ENCODE data around the gene SH2D3A. TPM values are rescaled to one million over a fixed set of nuclear protein-coding genes. Genes with fewer than 3 reads are reported as not detected.

The SH2D3A gene
- total RNA-seq, 1 experiment from 2014 or later = 0.95 TPM

GRCh38 chr19:6721773-6722172 is 45.5 kb downstream of the SH2D3A start:
- H3K27me3 ChIP-seq (replicated peaks; ENCODE audit: insufficient read depth, low read depth, low read length, poor library complexity) = no peaks in the 10 kb centered on the region
- intact Hi-C loops (cut with micrococcal nuclease; ENCODE audit: unreplicated experiment) = no loop called here
- H3K4me3 ChIP-seq (ENCODE audit: low read depth, low read length, poor library complexity, severe bottlenecking) = no peak overlapping the region
- H3K4me1 ChIP-seq (ENCODE audit: insufficient read depth, low read length, poor library complexity, severe bottlenecking) = peaks cover 4% of the 10 kb centered on the region
- no peak for TF ChIP-seq EZH2 (IDR thresholded peaks at IDR 0.05; ENCODE audit: borderline replicate concordance, low read depth, low read length, poor library complexity, severe bottlenecking)
- TF ChIP-seq CTCF (conservative IDR thresholded peaks at IDR 0.05; ENCODE audit: low read depth, low read length) = no peak
- DNase-seq (ENCODE audit: low spot score) = no peak
- BruUV-seq (replicated peaks) = no TSS peak
- no peaks in the 10 kb centered on the region for H3K36me3 ChIP-seq (ENCODE audit: insufficient read depth, low read length, poor library complexity, severe bottlenecking)
- no peak overlapping the region for H3K27ac ChIP-seq (ENCODE audit: low read depth, low read length, poor library complexity, severe bottlenecking)
- ChIA-PET CTCF (no interaction called here), POLR2A (ENCODE audit: low non-redundant PET) (no interaction called here)
- no peaks in the 10 kb centered on the region for H3K9me3 ChIP-seq (ENCODE audit: low read depth, low read length, poor library complexity, severe bottlenecking)

GRCh38 chr19:6721138-6721474 is 46.1 kb downstream of the SH2D3A start:
- H3K4me1 ChIP-seq (ENCODE audit: insufficient read depth, low read length, poor library complexity, severe bottlenecking) = peaks cover 4% of the 10 kb centered on the region
- CTCF ChIA-PET = no interaction called here
- intact Hi-C loops (cut with micrococcal nuclease; ENCODE audit: unreplicated experiment) = no loop called here
- TF ChIP-seq CTCF (conservative IDR thresholded peaks at IDR 0.05; ENCODE audit: low read depth, low read length) (no peak), EZH2 (IDR thresholded peaks at IDR 0.05; ENCODE audit: borderline replicate concordance, low read depth, low read length, poor library complexity, severe bottlenecking) (no peak)
- BruUV-seq (replicated peaks) = no TSS peak
- H3K4me3 ChIP-seq (ENCODE audit: low read depth, low read length, poor library complexity, severe bottlenecking) = no peak overlapping the region
- POLR2A ChIA-PET (ENCODE audit: low non-redundant PET) = no interaction called here
- H3K27ac ChIP-seq (ENCODE audit: low read depth, low read length, poor library complexity, severe bottlenecking) = no peak overlapping the region
- DNase-seq (ENCODE audit: low spot score) = no peak
- H3K36me3 ChIP-seq (ENCODE audit: insufficient read depth, low read length, poor library complexity, severe bottlenecking) = no peaks in the 10 kb centered on the region
- H3K27me3 ChIP-seq (replicated peaks; ENCODE audit: insufficient read depth, low read depth, low read length, poor library complexity) = no peaks in the 10 kb centered on the region
- H3K9me3 ChIP-seq (ENCODE audit: low read depth, low read length, poor library complexity, severe bottlenecking) = no peaks in the 10 kb centered on the region

- no peak for DNase-seq (ENCODE audit: low spot score)
- Histone ChIP-seq H3K27me3 (replicated peaks; ENCODE audit: insufficient read depth, low read depth, low read length, poor library complexity) (no peaks in the 10 kb centered on the region), H3K9me3 (ENCODE audit: low read depth, low read length, poor library complexity, severe bottlenecking) (no peaks in the 10 kb centered on the region), H3K27ac (ENCODE audit: low read depth, low read length, poor library complexity, severe bottlenecking) (no peak within 1 kb of the TSS), H3K4me3 (ENCODE audit: low read depth, low read length, poor library complexity, severe bottlenecking) (no peak within 1 kb of the TSS), H3K36me3 (ENCODE audit: insufficient read depth, low read length, poor library complexity, severe bottlenecking) (no peaks in the 10 kb centered on the region), H3K4me1 (ENCODE audit: insufficient read depth, low read length, poor library complexity, severe bottlenecking) (peaks cover 4% of the 10 kb centered on the region)
- ChIA-PET CTCF (no interaction called here), POLR2A (ENCODE audit: low non-redundant PET) (no interaction called here)
- intact Hi-C loops (cut with micrococcal nuclease; ENCODE audit: unreplicated experiment) = no loop called here
- TF ChIP-seq EZH2 (IDR thresholded peaks at IDR 0.05; ENCODE audit: borderline replicate concordance, low read depth, low read length, poor library complexity, severe bottlenecking) (no peak), CTCF (conservative IDR thresholded peaks at IDR 0.05; ENCODE audit: low read depth, low read length) (no peak)
- BruUV-seq (replicated peaks) = no TSS peak
These were observed 46.7 kb downstream of the SH2D3A start, which contains the start of gene C3 for GRCh38 chr19:6720369-6721137. Gene C3 (minus strand): TSS chr19:6720650. CDS start chr19:6720589, 61 bp downstream.

Measured in A673 (cell line).